Measurements from ENCODE around the gene NCK2.

Gene NCK2

GRCh38 chr2:105924271-105924670, 179.6 kb downstream of the NCK2 start:
- in situ Hi-C loops (cut with HindIII; ENCODE audit: low sequenced_read_pairs) = no loop called here
- DNase-seq (ENCODE audit: low read depth, low spot score) = no peak
- H3K4me3 ChIP-seq (ENCODE audit: low read depth, low read length) = no peak overlapping the region
- TF ChIP-seq CTCF (IDR thresholded peaks at IDR 0.05; ENCODE audit: low read depth, low read length) = no peak

- in situ Hi-C loops (cut with HindIII; ENCODE audit: low sequenced_read_pairs) = no loop called here
- no peak for DNase-seq (ENCODE audit: low read depth, low spot score)
- TF ChIP-seq CTCF (IDR thresholded peaks at IDR 0.05; ENCODE audit: low read depth, low read length) = no peak
- no peak overlapping the region for H3K4me3 ChIP-seq (ENCODE audit: low read depth, low read length)
Observed at GRCh38 chr2:105924932-105925331, 180.2 kb downstream of the NCK2 start.

GRCh38 chr2:105925390-105925789, 180.7 kb downstream of the NCK2 start:
- DNase-seq (ENCODE audit: low read depth, low spot score) = no peak
- in situ Hi-C loops (cut with HindIII; ENCODE audit: low sequenced_read_pairs) = no loop called here
- no peak overlapping the region for H3K4me3 ChIP-seq (ENCODE audit: low read depth, low read length)
- TF ChIP-seq CTCF (IDR thresholded peaks at IDR 0.05; ENCODE audit: low read depth, low read length) = no peak

GRCh38 chr2:105926960-105927678, 182.4 kb downstream of the NCK2 start:
- TF ChIP-seq CTCF (IDR thresholded peaks at IDR 0.05; ENCODE audit: low read depth, low read length) = no peak
- DNase-seq (ENCODE audit: low read depth, low spot score) = no peak
- no peak overlapping the region for H3K4me3 ChIP-seq (ENCODE audit: low read depth, low read length)
- in situ Hi-C loops (cut with HindIII; ENCODE audit: low sequenced_read_pairs) = no loop called here

GRCh38 chr2:105928086-105928485, 183.4 kb downstream of the NCK2 start:
- in situ Hi-C loops (cut with HindIII; ENCODE audit: low sequenced_read_pairs) = no loop called here
- DNase-seq (ENCODE audit: low read depth, low spot score) = no peak
- no peak for TF ChIP-seq CTCF (IDR thresholded peaks at IDR 0.05; ENCODE audit: low read depth, low read length)
- H3K4me3 ChIP-seq (ENCODE audit: low read depth, low read length) = no peak overlapping the region

GRCh38 chr2:105928563-105928962, 183.9 kb downstream of the NCK2 start:
- no peak overlapping the region for H3K4me3 ChIP-seq (ENCODE audit: low read depth, low read length)
- in situ Hi-C loops (cut with HindIII; ENCODE audit: low sequenced_read_pairs) = no loop called here
- DNase-seq (ENCODE audit: low read depth, low spot score) = no peak
- TF ChIP-seq CTCF (IDR thresholded peaks at IDR 0.05; ENCODE audit: low read depth, low read length) = no peak

Measured in astrocyte of the spinal cord (primary cell).